Measurements from ENCODE around the gene CEP128.
A peak's percentile ranks its signal among the peaks of the same experiment; 100 is the strongest.

Gene CEP128

DNA sequence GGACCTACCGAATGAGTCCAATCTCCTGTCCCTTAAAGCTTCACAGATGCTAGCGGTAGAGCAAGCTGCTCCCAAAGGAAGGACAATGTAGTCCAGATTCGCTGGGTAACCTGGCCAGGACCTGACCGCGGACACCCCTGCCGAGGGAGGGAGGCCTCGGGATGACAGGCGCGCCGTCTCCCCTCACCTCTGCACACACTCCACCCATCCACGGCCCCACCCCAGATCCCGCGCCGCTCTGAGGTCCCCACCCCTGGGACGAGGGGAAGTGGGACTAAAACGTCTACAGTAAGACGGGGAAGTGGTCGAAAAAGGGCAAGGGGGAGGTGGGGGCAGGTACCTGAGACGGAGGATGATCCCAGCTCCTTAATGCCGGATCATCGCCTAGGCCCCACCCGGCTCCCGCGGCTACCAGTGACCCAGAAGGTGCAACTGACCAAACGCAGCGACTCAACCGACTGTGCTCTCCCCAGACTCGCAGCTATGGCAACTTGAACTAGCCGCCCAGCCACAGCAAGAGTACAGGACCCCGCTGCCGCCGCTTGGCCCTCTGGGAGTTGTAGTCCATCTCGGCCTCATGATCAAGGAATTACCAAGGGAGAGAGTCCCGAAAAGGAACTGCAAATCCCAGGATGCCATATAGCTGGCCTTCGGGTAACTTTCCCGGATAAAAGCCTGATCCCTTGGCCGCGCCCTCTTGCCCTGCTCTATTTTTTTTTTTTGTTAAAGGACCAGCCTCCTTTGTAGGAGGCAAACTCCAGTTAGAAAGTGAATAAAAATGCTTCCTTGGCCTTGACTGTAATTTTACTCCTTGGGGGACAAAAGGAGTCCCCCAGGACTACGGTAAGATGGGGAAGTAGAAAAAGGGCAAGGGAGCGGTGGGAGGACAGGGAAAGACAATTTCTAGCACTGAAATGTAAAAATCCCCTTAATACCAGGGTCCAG is at the start of gene CEP128:
CEP128 (minus strand) TSS at position 498 of the 945 bp plus-strand sequence.
- TF ChIP-seq, protein P1, sequence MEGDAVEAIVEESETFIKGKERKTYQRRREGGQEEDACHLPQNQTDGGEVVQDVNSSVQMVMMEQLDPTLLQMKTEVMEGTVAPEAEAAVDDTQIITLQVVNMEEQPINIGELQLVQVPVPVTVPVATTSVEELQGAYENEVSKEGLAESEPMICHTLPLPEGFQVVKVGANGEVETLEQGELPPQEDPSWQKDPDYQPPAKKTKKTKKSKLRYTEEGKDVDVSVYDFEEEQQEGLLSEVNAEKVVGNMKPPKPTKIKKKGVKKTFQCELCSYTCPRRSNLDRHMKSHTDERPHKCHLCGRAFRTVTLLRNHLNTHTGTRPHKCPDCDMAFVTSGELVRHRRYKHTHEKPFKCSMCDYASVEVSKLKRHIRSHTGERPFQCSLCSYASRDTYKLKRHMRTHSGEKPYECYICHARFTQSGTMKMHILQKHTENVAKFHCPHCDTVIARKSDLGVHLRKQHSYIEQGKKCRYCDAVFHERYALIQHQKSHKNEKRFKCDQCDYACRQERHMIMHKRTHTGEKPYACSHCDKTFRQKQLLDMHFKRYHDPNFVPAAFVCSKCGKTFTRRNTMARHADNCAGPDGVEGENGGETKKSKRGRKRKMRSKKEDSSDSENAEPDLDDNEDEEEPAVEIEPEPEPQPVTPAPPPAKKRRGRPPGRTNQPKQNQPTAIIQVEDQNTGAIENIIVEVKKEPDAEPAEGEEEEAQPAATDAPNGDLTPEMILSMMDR (IDR thresholded peaks at IDR 0.05; ENCODE audit: borderline replicate concordance, insufficient read depth, low read depth, low read length): no peak
- peak within 1 kb of the TSS; percentile 72 for H3K4me3 ChIP-seq (ENCODE audit: low read depth, low read length)

DNA sequence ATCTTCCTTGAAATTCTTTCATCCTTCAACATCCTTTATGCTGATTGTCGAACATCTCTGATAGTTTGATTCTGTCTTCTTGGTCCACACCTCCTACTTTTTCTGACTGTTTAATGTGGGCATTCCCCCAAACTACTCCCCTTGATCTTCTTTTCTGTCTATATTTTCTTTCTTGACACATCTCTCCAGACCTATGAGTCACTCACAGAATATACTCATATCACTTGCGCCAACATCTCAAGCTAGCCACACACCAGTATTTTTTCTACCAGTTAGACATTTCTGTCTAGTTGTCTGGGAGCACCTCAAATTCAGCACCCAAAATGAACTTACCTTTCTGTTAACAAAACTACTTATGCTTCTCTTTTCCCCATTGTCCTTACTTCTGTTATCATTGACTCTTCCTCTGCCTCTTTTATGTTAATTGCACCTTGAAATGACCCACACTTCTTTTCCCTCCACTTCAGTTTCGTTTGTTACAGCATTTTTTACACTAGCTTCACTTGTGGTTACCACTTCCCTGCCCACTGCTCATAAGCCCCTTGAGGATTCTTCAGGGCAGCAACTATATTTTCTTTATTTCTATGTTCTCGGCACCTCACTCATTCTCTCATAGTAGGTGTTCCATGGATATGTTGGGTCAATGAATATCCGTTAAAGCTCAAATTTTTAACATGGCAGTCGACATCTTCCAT is 47.3 kb upstream of the CEP128 start:
- no peak overlapping the region for H3K4me3 ChIP-seq (ENCODE audit: low read depth, low read length)
- TF ChIP-seq, protein P1 (IDR thresholded peaks at IDR 0.05; ENCODE audit: borderline replicate concordance, insufficient read depth, low read depth, low read length): no peak

DNA sequence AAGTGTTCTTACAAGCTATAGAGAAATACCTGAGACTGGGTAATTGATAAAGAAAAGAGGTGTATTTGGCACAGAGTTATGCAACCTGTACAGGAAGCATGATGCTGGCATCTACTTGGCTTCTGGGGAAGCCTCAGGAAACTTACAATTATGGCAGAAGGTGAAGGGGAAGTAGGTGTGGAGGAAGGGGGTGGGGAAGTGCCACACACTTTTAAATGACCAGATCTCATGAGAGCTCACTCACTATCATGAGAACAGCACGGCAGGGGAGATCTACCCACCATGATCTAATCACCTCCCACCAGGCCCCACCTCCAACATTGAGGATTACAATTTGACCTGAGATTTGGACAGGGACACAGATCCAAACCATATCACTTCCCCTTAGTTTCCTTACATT is 46.7 kb upstream of the CEP128 start:
- no peak overlapping the region for H3K4me3 ChIP-seq (ENCODE audit: low read depth, low read length)
- TF ChIP-seq, protein P1 (IDR thresholded peaks at IDR 0.05; ENCODE audit: borderline replicate concordance, insufficient read depth, low read depth, low read length): no peak

DNA sequence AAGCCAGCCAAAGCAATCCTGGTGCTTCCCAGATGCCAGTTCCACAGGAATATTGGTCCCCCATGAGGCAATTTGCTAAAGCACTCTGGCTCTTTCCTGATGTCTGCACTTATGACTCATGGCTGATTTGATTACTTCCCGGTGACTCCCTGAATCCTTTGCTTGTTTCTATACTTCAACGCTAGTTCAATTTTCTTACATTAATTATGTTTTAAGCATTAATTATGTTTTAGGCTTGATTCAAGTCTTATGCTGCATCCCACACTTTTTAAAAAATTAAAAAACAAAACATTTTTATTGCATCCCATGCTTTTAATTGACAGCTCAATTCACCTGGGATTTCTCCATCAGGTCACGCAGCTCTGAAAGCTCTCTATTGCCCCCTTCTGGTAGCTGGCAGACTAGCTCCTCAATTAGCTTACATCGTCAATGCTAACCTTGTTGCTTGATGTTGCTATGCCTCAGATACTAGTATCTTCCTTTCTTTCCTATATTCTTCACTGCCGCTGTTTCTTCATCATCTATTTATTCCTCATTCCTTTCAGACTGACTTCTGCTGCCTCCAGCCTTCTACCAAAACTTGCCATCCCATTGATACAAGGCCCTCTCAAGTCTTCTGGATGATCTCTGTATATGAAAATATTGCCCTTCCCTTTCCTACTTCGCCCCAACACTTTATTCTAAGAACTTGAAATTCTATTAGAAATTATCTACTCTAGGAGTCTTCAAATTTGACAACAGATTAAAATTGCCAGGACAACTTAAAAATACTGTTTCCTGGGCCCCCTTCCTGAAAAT is 45.9 kb upstream of the CEP128 start:
- H3K4me3 ChIP-seq (ENCODE audit: low read depth, low read length): no peak overlapping the region

DNA sequence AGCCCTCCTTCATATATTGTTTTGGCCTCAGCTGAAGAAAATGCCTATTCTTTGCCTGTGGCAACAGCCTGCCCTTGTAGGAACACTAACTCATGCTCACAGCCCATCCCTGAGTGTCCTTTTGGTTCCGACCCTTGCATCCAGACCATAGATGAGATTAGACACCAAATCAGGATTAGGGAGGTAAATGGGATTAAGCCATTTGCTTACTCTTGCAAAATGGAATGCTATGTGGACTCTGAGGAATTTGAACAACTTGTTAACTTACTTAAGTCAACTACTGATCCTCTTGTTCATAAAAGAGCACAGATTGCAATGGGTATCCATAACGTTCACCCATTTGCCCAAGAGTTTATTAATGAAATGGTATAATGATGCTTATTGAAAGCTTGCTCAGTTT is 41.2 kb upstream of the CEP128 start:
- H3K4me3 ChIP-seq (ENCODE audit: low read depth, low read length): no peak overlapping the region
- TF ChIP-seq, protein P1 (IDR thresholded peaks at IDR 0.05; ENCODE audit: borderline replicate concordance, insufficient read depth, low read depth, low read length): no peak

More for the DNA sequence above, 45.9 kb upstream of the CEP128 start:
- TF ChIP-seq, protein P1 (IDR thresholded peaks at IDR 0.05; ENCODE audit: borderline replicate concordance, insufficient read depth, low read depth, low read length): peak; percentile 89

DNA sequence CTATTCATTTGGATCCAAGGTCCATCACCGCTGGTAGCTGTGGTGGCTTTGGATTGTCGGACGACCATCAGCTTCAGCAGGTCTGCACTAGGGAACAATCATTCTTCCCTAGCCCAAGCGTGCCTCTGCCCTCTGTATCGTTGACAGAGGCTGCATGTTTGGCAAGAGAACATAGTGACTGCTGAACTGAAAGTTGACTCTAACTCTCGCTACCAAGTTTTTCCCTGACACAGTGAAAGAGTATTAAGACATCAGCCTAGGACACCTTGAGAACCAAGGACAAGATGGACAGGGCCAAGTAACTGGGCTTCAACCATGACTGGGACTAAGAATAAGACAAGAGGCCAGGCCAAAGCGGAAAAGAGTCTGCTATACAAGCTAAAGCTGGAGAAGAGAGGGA is 40.1 kb upstream of the CEP128 start:
- TF ChIP-seq, protein P1 (IDR thresholded peaks at IDR 0.05; ENCODE audit: borderline replicate concordance, insufficient read depth, low read depth, low read length): no peak
- H3K4me3 ChIP-seq (ENCODE audit: low read depth, low read length): no peak overlapping the region
